ENCODE measurements around the gene CHMP2B.

CHMP2B gene, protein sequence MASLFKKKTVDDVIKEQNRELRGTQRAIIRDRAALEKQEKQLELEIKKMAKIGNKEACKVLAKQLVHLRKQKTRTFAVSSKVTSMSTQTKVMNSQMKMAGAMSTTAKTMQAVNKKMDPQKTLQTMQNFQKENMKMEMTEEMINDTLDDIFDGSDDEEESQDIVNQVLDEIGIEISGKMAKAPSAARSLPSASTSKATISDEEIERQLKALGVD

DNA sequence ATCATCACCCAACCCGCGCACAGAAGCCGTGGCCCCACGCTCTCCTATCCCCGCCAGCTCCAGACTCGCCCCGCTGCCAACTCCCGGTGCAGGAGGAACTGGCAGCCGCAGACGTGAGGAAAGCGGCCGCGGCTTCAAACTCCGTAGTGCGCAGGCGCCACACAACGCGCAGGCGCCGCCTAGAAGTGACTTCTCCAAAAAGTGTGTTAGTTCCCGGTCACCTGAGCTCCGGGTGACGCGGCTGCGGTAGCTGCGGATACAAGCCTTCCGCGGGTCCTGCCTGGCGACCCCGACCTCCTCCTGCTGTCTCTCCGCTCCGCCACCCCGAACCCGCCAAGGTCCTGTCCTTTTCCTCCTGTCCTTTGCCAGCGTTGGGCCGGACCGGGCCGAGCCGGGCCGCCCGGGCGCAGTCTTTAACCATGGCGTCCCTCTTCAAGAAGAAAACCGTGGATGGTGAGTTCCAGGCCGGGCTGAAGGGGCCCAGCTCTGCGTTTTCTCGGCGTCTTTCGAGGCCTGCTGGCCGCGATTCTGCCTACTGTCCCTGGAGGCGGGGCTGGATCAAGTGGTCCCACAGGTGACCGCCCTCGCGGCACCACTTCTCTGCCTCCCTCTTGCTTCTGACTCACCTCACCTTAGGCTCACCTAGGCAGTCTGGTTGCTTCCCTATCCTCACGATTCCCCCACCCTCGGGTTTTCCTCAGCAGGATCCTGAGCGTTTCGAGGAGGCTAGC, at the start of gene CHMP2B:
Gene CHMP2B, plus strand, starts transcription at position 206 of the 731 bp plus-strand sequence. Its CDS starts 214 bp downstream, at position 420.
- peak; percentile 84 for DNase-seq (ENCODE audit: low read depth)

DNA sequence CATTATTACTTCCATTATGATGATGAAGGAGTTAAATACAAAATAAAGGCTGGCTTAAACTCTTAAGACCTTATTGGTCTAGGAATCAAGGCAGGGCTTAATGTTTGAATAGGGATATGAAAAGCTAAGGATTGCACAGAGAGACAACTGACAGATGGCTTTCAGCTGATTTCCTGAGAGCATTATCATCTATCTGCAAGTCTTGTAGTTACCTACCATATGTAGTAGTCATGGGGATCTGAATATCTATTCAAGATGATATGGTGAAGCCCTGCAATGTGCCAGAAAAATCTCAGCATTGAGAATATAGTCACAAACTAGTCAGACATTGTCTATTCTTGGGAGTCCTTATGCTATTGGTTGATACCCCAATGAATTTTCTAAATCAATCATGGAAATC, 47.5 kb upstream of the CHMP2B start:
- DNase-seq (ENCODE audit: low read depth) = no peak

GRCh38 chr3:87181551-87181950, 45.6 kb upstream of the CHMP2B start:
- no peak for DNase-seq (ENCODE audit: low read depth)

DNA sequence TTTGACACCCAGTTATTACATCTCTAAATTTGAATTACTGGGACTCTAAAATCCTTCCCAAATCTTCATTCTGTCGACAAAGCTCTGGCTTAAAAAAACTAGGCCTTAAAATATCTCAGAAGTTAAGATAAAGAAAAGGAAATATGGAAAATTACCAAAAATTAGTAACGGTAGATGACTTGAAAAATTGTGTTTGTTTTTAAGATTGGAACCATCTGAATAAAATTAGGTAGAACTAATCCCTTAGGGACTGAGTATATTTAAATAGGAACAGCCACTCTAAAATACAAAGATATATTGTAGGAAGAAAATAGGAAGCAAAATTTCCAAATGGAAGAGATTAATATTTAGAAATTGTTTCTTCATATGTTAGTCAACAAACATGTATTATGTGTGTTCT, 45.1 kb upstream of the CHMP2B start:
- DNase-seq (ENCODE audit: low read depth) = no peak

- no peak for DNase-seq (ENCODE audit: low read depth)
Observed at GRCh38 chr3:87186608-87187159, 40.4 kb upstream of the CHMP2B start.

GRCh38 chr3:87191175-87191574, 35.9 kb upstream of the CHMP2B start:
- no peak for DNase-seq (ENCODE audit: low read depth)

DNA sequence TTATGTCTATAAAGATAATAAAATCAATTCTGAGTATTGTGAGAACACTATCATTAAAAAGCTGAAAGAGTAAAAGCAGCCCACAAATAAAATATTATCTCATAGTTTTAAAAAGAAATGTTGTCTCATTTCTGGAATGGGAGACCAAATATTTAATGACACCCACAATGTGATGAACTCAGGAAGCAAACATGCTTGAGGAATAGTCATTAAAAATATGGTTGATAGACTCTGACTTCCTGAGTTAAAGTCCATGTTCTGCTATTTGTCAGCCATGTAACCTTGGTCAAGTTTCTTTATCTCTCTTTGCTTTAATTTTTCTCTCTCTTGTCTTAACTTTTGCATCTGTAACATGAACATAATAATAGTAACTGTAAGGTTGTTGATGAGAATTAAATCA, 35.5 kb upstream of the CHMP2B start:
- no peak for DNase-seq (ENCODE audit: low read depth)

DNA sequence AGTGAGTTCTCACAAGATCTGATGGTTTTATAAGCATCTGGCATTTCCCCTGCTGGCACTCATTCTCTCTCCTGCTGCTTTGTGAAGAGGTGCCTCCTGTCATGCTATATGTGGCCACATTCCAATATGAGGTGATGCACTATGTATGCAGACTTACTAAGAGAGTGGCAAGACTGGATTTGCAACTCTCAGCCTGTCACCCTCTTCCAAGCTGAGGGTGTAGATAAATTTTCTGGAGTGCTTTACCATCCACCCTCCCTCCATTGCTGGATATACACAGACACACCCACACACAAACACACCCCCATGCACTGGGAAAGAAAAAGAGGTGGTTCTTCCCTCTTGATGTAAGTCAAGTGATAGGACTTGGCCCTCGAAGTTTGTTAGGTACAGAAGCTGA, 30.2 kb upstream of the CHMP2B start:
- DNase-seq (ENCODE audit: low read depth) = no peak

- DNase-seq (ENCODE audit: low read depth) = no peak
Observed at GRCh38 chr3:87197531-87197930, 29.6 kb upstream of the CHMP2B start.

DNA sequence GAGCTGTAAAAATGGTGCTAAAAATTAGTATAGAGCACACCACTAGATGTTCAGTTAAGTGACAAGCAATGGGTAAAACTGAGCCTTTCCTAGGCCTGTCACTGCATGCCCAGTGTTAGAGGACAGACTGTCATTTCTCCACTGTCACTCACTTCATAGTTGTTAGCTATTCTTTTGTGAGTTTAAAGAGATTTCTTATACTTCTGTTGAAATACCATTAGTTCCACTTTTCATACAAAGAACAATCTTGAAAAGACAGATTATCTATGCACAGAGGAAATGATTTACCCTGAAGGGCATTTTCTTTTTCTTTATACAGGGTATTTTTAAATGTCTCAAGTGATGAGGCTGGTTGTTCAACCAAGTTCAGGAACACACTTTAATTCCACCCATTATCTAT, 28.3 kb upstream of the CHMP2B start:
- DNase-seq (ENCODE audit: low read depth) = no peak

- DNase-seq (ENCODE audit: low read depth) = no peak
Observed at GRCh38 chr3:87199628-87200027, 27.5 kb upstream of the CHMP2B start.

- DNase-seq (ENCODE audit: low read depth) = no peak
Observed at GRCh38 chr3:87200060-87200647, 27.0 kb upstream of the CHMP2B start.

DNA sequence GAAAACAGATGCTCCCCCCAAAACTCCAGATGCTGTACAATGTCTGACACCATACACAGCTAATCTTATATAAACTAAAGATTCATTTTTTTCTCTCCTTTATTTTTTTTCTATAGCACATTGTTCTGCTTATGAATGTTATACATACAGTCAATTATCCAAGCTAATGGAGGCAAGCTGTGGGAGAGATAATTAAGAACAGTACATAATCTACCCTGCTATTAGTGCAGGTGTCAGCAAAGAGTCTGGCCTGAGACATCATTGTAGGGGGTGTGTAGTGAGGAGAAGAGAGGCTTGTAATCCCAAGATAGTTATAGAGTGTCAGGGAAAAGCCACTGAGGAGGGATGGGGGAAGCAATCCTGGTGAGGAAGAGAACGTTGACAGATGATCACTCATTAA, 25.4 kb upstream of the CHMP2B start:
- DNase-seq (ENCODE audit: low read depth) = no peak

DNA sequence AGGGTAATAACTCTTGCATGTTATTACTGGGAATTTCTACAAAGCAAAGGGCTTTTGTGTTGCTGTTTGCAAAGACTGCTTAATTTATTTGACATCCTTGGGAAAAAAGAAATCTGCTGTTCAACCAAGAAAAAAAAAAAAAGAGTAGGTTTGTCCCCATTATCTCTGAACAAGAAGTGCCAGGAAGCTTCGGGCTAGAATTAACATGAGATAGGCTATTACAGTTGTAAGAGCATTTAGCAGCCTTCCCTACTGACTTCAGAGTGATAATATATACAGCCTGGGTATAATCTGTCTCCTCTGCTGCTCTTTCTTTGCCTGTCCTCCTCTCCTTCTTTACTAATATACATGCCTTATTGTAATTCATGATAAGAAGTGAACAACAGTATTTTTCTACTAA, 23.3 kb upstream of the CHMP2B start:
- DNase-seq (ENCODE audit: low read depth) = no peak

DNA sequence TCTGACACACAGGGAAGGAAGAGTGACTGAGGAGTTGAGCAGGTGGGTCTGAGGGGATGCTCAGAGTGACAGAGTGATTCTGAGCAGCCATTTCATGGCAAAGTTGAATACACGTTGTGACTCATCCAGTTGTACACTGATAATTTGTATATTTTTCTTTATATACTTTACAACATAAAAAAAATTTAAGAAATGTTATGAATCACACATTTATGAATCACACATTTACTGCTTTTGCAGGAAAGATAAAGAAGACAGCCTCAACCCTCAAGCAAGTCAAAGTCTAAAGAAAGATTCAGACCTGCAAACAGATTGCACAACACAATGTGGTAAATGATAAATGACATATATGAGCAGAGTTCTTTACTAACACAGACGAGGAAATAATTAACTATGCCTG, 21.0 kb upstream of the CHMP2B start:
- DNase-seq (ENCODE audit: low read depth) = no peak

- no peak for DNase-seq (ENCODE audit: low read depth)
Observed at GRCh38 chr3:87206635-87207034, 20.5 kb upstream of the CHMP2B start.

GRCh38 chr3:87207460-87207859, 19.6 kb upstream of the CHMP2B start:
- DNase-seq (ENCODE audit: low read depth) = no peak

DNA sequence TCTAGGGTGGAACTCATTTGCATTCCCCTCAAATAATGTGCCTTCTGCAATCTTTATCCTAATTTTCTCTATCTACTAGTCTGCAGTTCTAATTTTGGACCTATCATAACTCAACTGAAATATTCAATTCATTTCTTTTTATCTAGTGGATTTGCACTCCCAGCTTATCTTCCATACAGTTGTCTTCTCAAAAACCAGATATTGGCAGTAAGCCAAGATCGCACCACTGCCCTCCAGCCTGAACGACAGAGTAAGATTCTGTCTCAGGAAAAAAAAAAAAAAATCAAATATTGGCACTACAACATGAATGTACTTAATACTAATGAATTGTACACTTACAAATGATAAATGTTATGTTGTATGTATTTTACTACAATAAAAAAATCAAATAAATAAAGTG, 18.0 kb upstream of the CHMP2B start:
- no peak for DNase-seq (ENCODE audit: low read depth)

DNA sequence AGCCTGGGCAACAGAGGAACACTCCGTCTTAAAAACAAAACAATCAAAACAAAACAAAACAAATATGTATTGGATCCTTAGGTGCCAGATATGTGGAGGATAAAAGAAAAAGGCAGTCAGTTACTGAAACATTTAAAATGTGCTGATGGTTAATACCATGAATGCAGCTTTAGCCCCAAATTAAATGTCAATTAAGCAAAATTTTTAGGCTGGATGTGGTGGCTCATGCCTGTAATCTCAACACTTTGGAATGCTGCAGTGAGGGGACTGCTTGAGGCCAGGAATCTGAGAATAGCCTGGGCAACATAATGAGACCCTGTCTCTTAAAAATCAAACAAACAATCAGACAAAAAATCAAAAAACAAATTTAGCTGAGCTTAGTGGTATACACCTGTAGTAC, 8.5 kb upstream of the CHMP2B start:
- DNase-seq (ENCODE audit: low read depth) = no peak

- DNase-seq (ENCODE audit: low read depth) = no peak
Observed at GRCh38 chr3:87219611-87220010, 7.5 kb upstream of the CHMP2B start.

GRCh38 chr3:87225659-87226058, 1.4 kb upstream of the CHMP2B start:
- no peak for DNase-seq (ENCODE audit: low read depth)

- DNase-seq (ENCODE audit: low read depth) = no peak
Observed at GRCh38 chr3:87227835-87228144, 681 bp downstream of the CHMP2B start.

GRCh38 chr3:87228316-87228715, 1.2 kb downstream of the CHMP2B start:
- DNase-seq (ENCODE audit: low read depth) = no peak

DNA sequence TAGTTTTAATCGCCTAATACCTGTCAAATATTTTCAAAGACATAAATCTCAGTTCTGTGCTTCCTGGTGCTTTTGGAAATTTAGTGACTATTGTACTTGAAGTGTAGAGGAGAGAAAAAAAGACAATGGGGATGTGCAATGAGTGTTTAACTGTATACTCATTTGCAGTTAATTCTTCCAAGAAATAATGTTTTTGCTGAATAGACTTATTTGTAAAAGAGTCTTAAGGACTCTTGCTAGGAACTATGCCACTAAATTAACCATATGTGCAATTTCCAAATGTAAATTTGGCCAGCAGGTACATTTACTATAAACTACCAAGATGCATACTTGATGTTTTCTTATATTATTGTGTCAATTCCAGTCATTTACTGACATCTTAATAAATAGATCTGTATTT, 2.0 kb downstream of the CHMP2B start:
- DNase-seq (ENCODE audit: low read depth) = no peak
